ENCODE measurements around the gene SNX18. TPM values are rescaled to one million over a fixed set of nuclear protein-coding genes. Genes with fewer than 3 reads are reported as not detected.

Gene SNX18
- total RNA-seq, 1 donor from 2014 or later: 17.9 TPM

GRCh38 chr5:54491326-54491725, 26.2 kb upstream of the SNX18 start:
- Histone ChIP-seq H3K27me3 (no peaks in the 10 kb centered on the region), H2AFZ (replicated peaks) (no peak overlapping the region), H3F3A (ENCODE audit: low read depth) (no peaks in the 10 kb centered on the region), H3K9me3 (ENCODE audit: low read depth) (no peaks in the 10 kb centered on the region), H3K4me2 (no peak overlapping the region), H3K4me1 (no peaks in the 10 kb centered on the region), H3K79me2 (ENCODE audit: low read depth) (no peaks in the 10 kb centered on the region), H3K27ac (no peak overlapping the region), H4K20me1 (ENCODE audit: low read depth) (no peaks in the 10 kb centered on the region), H3K36me3 (no peaks in the 10 kb centered on the region), H3K4me3 (no peak overlapping the region), H3K9ac (no peak overlapping the region)
- TF ChIP-seq, protein P1, sequence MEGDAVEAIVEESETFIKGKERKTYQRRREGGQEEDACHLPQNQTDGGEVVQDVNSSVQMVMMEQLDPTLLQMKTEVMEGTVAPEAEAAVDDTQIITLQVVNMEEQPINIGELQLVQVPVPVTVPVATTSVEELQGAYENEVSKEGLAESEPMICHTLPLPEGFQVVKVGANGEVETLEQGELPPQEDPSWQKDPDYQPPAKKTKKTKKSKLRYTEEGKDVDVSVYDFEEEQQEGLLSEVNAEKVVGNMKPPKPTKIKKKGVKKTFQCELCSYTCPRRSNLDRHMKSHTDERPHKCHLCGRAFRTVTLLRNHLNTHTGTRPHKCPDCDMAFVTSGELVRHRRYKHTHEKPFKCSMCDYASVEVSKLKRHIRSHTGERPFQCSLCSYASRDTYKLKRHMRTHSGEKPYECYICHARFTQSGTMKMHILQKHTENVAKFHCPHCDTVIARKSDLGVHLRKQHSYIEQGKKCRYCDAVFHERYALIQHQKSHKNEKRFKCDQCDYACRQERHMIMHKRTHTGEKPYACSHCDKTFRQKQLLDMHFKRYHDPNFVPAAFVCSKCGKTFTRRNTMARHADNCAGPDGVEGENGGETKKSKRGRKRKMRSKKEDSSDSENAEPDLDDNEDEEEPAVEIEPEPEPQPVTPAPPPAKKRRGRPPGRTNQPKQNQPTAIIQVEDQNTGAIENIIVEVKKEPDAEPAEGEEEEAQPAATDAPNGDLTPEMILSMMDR (IDR thresholded peaks at IDR 0.05): no peak
- TF ChIP-seq EZH2 (IDR thresholded peaks at IDR 0.05): no peak
- no peak for TF ChIP-seq EZH2phosphoT487 (IDR thresholded peaks at IDR 0.05)
- no peaks in the 10 kb centered on the region for H3K27me3 Mint-ChIP-seq (ENCODE audit: insufficient read depth, low read depth)
- H3K4me1 Mint-ChIP-seq: no peaks in the 10 kb centered on the region
- no peak for DNase-seq (ENCODE audit: low spot score)
- no peak overlapping the region for H3K4me3 Mint-ChIP-seq
- H3K36me3 Mint-ChIP-seq: no peaks in the 10 kb centered on the region
- H3K9me3 Mint-ChIP-seq: no peaks in the 10 kb centered on the region
- no peak overlapping the region for H3K27ac Mint-ChIP-seq

GRCh38 chr5:54492178-54492577, 25.4 kb upstream of the SNX18 start:
- TF ChIP-seq, protein P1 (IDR thresholded peaks at IDR 0.05): no peak
- TF ChIP-seq EZH2phosphoT487 (IDR thresholded peaks at IDR 0.05) (no peak), EZH2 (IDR thresholded peaks at IDR 0.05) (no peak)
- no peak overlapping the region for H3K4me3 ChIP-seq
- no peak overlapping the region for H3K27ac ChIP-seq
- H3K9me3 ChIP-seq (ENCODE audit: low read depth): no peaks in the 10 kb centered on the region
- no peaks in the 10 kb centered on the region for H3F3A ChIP-seq (ENCODE audit: low read depth)
- no peak overlapping the region for H3K4me2 ChIP-seq
- no peak overlapping the region for H3K27ac Mint-ChIP-seq
- no peaks in the 10 kb centered on the region for H3K36me3 Mint-ChIP-seq
- H3K27me3 Mint-ChIP-seq (ENCODE audit: insufficient read depth, low read depth): no peaks in the 10 kb centered on the region
- H3K27me3 ChIP-seq: no peaks in the 10 kb centered on the region
- no peak for DNase-seq (ENCODE audit: low spot score)
- no peaks in the 10 kb centered on the region for H3K36me3 ChIP-seq
- no peak overlapping the region for H3K4me3 Mint-ChIP-seq
- no peak overlapping the region for H3K9ac ChIP-seq
- no peaks in the 10 kb centered on the region for H3K4me1 ChIP-seq
- H4K20me1 ChIP-seq (ENCODE audit: low read depth): no peaks in the 10 kb centered on the region
- H3K79me2 ChIP-seq (ENCODE audit: low read depth): no peaks in the 10 kb centered on the region
- no peak overlapping the region for H2AFZ ChIP-seq (replicated peaks)
- H3K9me3 Mint-ChIP-seq: no peaks in the 10 kb centered on the region
- no peaks in the 10 kb centered on the region for H3K4me1 Mint-ChIP-seq

DNA sequence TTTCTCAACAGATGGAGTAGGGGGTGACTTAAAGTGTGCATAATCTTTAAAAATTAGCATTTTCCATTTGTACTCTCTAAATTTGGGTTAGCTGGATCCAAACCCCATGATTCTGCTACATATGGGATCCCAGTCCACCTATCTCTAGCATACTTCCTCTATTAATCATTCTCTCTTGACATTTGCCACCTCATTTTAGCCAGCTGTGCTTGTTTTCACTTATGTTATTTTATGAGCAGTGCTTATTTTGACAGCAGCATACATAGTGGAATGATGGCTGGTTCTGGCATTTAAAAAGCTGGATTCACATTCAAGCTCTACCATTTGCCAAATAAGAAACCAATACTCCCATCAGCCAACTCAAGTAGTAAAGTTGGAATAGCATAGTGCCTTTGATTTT, 22.5 kb upstream of the SNX18 start:
- H3K4me1 Mint-ChIP-seq: no peaks in the 10 kb centered on the region
- Histone ChIP-seq H3K4me3 (no peak overlapping the region), H3K4me1 (no peaks in the 10 kb centered on the region), H3K4me2 (no peak overlapping the region), H3K9me3 (ENCODE audit: low read depth) (no peaks in the 10 kb centered on the region), H3K79me2 (ENCODE audit: low read depth) (no peaks in the 10 kb centered on the region), H4K20me1 (ENCODE audit: low read depth) (no peaks in the 10 kb centered on the region), H3F3A (ENCODE audit: low read depth) (no peaks in the 10 kb centered on the region), H2AFZ (replicated peaks) (no peak overlapping the region), H3K9ac (no peak overlapping the region), H3K27me3 (no peaks in the 10 kb centered on the region), H3K27ac (no peak overlapping the region), H3K36me3 (no peaks in the 10 kb centered on the region)
- H3K36me3 Mint-ChIP-seq: no peaks in the 10 kb centered on the region
- H3K27me3 Mint-ChIP-seq (ENCODE audit: insufficient read depth, low read depth): peaks cover 2% of the 10 kb centered on the region
- TF ChIP-seq EZH2 (IDR thresholded peaks at IDR 0.05) (no peak), EZH2phosphoT487 (IDR thresholded peaks at IDR 0.05) (no peak)
- TF ChIP-seq, protein P1 (IDR thresholded peaks at IDR 0.05): no peak
- no peak for DNase-seq (ENCODE audit: low spot score)
- peaks cover 11% of the 10 kb centered on the region for H3K9me3 Mint-ChIP-seq
- no peak overlapping the region for H3K27ac Mint-ChIP-seq
- H3K4me3 Mint-ChIP-seq: no peak overlapping the region
